GM19043 (cell line): ENCODE data around the gene KCNH1.

Experiments used
- ATAC-seq: cut with Tn5 transposase; IDR thresholded peaks from one replicate; pipeline ENCODE4 v1.9.1; 2021; ENCODE audit warnings: low read depth; ENCODE audit not compliant: unreplicated experiment

KCNH1 gene

GRCh38 chr1:210771131-210771530 is 362.8 kb downstream of the KCNH1 start:
- ATAC-seq: no peak

DNA sequence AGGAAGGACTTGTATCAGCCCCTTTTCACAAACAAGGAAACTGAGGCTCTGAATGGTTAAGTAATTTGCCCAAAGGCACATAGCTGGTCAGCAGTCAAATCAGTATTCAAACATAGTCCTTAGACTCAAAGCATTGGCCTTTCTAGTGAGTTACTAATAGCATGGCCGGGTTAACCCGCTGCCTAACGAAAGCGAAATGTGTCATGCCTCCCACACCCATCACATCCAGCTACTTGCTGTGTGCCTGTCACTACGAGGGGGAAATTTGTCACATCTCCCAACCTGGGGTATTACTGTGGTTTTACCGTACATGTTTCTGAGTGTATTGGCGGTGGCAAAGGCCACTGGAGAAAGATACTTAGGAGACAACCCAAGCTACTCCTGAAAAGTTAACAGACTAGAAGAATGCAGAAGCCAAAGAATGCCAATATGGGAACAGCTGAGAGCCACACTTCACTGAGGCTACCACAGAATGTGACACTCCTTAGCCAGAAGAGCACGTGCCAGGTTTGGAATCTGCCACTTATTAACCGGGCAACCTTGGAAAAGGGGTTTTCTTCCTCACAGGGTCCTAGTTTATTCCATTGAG is 363.5 kb downstream of the KCNH1 start:
- ATAC-seq: no peak

DNA sequence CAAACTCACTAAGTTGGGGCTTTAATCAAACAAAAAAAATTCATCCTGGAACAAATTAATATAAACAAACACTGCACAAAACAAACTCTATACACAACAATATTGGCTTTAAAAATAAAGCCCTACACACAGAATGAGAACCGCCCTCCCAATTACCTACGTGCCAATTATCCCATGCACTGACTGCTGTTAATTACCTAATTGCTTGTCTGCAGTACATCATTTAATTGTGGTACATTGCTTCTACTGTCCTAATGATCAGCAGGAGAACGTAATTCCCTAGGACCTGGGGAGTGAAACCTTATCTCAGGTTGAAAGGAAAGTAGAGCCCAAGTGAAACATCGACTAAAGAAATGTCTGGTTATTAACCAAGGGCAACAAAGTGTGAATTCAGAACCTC is 364.5 kb downstream of the KCNH1 start:
- no peak for ATAC-seq

DNA sequence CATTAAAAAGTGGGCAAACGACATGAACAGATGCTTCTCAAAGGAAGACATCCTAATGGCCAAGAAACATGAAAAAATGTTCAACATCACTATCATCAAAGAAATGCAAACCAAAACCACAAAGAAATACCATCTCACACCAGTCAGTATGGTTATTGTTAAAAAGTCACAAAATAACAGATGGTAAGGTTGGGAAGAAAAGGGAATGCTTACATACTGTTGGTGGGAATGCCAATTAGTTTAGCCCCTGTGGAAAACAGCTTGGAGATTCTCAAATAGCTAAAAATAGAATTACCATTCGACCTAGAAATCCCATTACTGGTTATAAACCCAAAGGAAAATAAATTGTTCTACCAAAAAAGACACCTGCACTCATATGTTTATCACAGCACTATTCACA is 369.4 kb downstream of the KCNH1 start:
- no peak for ATAC-seq

DNA sequence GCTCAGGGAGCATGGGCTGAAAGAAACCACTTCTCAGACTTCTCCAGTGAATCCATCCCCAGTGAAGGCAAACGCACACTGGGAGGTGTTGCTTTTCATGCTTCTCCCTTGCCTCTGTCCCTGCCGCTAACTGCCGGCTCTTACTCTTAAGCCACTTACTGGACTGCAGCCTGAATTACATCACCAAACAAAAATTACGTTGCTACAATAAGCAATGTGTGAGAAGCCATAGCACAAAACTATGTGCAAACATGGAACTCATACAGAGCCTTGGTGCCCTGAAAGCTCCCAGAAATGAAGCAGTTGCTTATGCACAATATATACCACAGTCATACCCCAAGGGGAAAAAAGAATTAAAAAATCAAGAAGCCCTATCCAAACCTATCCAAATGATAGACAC is 375.2 kb downstream of the KCNH1 start:
- no peak for ATAC-seq

DNA sequence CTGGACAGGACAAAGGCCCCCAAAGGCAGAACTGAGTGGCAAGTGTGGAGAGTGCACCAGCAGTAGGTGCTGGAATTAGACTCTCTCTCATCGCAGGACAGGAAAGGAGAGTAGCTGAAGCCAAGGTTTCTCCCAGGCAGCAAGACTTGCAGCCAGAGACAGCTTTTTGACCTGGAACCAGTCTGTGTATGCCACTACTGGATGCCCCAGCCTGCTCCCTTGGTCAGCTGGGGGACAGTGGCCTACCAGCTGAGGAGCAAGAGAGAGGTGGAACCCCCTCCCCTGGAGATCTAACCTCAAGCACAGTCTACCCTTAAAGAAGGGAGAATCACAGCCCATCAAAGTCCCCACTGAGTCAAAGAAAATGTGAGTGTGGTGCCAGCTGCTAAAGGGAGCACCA is 375.7 kb downstream of the KCNH1 start:
- no peak for ATAC-seq

DNA sequence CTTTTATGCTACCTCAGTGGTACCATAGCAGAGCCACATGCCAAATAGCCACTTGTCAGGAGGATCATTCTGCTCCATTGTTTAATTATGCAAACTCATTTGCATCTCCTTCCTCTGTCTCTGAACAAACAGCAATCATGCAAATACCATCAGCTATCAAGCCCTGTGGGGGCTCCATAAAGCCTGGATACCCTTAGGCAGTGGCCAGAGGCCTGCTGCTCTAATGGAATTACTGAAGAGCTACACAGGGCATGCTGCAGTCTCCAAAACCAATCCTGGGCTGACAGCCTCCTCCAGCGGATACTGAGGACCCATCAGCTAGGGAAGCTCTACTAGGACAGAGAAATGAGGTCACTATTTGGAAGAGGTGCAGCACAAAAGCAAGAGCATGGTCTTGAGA is 376.3 kb downstream of the KCNH1 start:
- no peak for ATAC-seq

GRCh38 chr1:210755991-210756659 is 377.8 kb downstream of the KCNH1 start:
- no peak for ATAC-seq

DNA sequence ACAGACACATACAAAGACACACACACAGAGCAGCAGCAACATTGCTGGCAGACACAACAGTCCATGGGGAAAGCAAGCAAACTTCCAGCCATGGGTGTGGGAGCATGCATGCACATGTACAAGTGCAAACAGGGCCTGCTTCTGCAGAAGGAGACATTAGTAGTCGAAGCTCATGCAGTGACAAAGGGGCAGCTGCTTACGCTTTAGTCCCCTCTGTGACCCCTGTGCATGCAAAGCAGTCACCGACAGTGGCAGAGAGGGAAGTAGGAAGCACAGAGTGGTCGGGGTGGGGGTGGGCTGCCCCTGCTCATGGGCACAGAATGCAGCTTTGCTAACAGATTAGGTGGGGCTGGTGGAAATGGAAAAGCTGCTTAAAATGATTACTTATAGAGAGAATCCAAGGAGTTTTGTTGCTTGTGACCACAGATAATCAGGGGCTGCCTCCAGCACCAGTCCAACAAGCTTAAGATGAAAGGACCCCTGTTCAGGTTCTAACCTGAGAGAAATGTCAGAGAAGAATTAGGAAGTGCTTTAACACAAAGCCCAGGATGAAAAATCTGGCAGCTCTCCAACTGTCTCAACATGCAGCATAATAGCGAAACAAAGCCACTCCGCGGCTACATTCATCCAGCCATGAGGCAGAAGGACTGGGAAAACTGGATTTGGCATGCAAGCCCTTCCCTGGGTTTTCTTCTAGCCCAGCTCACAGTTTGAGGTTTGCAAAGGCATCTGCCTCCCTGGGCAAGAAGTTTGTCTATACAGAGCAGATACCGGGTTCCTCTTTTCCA is 378.9 kb downstream of the KCNH1 start:
- no peak for ATAC-seq

GRCh38 chr1:210751911-210752310 is 382.0 kb downstream of the KCNH1 start:
- ATAC-seq: no peak

- ATAC-seq: no peak
Measured at GRCh38 chr1:210750468-210750867, 383.5 kb downstream of the KCNH1 start.

DNA sequence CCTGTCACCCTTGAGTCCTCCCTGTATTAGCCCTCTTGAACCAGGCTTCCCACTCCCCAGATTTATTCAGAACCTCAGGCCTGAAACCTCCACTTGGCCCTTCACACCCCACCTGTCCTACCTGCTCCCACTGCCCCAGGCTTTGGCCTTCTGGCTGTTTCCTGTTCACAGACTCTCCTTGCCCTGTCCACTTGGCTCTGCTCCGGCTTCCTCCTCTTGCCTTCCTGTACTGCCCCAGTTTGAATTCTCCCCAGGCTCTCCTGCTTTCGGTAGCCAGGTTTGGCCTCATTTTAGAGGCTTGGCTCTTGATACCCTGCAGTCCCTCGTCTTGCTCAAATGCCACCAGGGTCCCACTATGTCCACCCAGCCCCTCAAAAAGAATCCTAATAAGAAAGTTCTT is 385.2 kb downstream of the KCNH1 start:
- no peak for ATAC-seq

DNA sequence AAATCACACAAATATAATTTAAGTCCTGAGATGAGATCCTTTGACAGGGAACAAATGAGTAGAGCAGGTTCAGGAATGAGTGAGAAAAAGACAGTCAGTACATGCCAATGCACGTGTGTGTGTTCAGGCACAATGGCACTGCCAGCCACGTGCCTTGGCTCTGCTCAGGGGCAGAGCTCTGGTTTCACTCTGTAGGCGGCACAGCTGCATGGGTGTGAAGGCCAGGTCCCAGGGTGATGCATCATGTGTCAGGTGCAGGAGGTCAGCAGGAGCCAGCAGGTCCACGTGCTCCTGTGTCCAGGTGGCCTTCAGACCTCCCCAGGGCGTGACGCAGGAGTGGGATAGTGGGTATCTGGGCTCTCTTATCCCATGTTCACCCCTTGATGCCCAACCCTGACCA is 386.1 kb downstream of the KCNH1 start:
- ATAC-seq: no peak

DNA sequence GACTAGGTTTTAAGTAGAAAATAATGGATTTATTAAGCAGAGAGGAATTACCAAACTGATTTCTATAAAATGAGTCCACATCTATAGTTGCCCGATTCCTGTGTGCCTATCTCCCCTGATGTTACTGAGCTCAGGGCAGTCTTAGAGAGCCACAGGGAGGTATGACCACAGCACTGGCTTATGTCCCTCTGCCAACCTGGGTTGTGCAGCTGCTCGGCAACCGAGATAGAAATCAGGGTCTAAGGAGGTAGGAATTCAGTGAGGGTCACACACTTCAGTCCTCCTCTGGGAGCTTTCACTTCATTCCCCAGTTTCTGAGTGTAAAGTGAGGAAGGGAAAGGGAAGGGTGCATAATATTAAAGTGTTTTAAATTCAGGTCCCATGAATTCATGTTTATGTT is 386.8 kb downstream of the KCNH1 start:
- no peak for ATAC-seq

GRCh38 chr1:210746024-210746731 is 387.8 kb downstream of the KCNH1 start:
- no peak for ATAC-seq

DNA sequence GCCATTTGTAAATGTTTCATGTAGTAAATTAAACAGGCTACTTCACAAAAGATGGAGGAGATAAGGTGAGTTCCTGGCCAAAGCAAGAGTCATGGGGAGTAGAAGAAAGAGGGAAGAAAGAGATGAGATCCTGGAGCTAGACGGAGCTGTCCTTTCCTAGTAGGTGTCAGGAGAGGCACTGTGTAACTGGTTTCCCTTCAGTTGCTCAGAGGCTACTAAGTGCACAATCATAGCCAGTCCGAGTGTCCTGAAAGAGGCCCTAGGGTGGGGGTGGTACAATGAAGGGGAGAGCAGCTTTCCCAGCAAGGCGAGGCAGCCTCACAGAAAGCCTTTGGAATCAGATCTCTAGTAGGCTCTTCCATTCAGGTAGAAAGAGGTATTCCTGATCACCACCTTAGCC is 390.9 kb downstream of the KCNH1 start:
- ATAC-seq: no peak

DNA sequence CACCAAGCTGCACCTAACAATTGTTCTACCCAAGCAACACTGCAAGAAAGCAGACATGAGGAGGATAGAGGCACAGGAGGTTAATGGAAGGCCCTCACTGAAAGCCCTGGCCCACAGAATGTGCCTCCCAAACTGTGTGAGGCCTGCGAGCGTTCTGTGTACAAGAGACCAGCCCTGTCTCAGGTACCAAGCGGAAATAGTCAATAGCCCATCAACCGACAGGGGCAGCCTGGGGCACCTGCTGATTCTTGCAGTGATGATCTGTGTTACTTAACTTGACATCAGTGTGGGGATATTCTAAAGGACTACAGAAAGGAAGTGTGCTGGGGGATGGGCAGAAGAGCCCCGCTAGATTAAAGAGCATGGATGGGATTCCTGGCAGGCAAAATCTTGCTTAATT is 392.4 kb downstream of the KCNH1 start:
- ATAC-seq: no peak

- ATAC-seq: no peak
Measured at GRCh38 chr1:210739627-210740026, 394.3 kb downstream of the KCNH1 start.

DNA sequence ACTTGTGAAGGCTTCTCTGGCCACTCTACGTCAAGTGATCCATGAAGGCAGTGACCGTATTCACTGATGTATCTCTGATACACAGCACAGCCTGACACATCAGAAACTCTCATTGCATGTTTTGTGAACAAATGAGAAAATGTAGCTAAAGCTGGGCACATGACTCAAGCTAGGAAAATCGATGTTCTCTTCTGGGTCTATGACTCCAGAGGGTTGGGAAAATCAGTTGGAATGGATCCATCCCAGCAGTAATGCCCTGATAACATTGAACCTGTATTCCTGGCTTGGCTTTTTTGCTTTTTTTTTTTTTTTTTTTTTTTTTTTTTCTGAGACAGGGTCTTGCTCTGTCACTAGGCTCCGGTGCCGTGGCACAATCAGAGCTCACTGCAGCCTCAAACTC is 395.7 kb downstream of the KCNH1 start:
- no peak for ATAC-seq

DNA sequence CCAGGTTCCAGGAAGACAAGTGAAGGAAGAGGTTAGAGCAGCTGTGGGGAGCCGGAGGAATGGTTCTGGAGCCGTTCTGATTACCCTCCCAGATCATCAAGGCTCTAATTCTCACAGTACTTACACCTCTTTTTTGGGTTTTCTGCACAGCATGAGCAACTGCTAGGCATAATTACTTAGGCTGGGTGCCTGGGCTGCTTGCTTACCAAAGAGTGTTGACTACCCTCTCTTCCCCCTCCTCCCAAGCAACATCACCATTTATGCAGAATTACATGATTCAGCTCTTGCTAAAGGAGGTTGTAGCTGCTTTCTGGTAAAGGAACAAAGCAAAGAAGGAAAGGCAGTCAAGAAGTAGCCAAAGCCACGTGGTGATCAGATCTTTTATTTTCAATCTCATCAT is 397.2 kb downstream of the KCNH1 start:
- ATAC-seq: no peak

GRCh38 chr1:210731597-210731996 is 402.4 kb downstream of the KCNH1 start:
- ATAC-seq: no peak
